ENCODE results near the gene FBXO46.

FBXO46 gene

GRCh38 chr19:45711851-45712698, 18.6 kb downstream of the FBXO46 start:
- Histone ChIP-seq H3K9me2 (replicated peaks; ENCODE audit: low read depth, low read length) (no peaks in the 10 kb centered on the region), H3F3A (ENCODE audit: low read depth) (no peaks in the 10 kb centered on the region), H3K9ac (ENCODE audit: low read depth, low read length, poor library complexity, severe bottlenecking) (no peak overlapping the region), H3K27me3 (ENCODE audit: insufficient read depth, low read length, poor library complexity, severe bottlenecking) (no peaks in the 10 kb centered on the region), H3K4me1 (ENCODE audit: insufficient read depth, low read length, poor library complexity, severe bottlenecking) (peaks cover 18% of the 10 kb centered on the region), H3K79me2 (ENCODE audit: insufficient read depth, low read length) (peaks cover 49% of the 10 kb centered on the region), H3K4me3 (ENCODE audit: low read length, poor library complexity, severe bottlenecking) (no peak overlapping the region), H3K9me3 (ENCODE audit: insufficient read depth, low read depth, low read length) (no peaks in the 10 kb centered on the region), H4K20me1 (ENCODE audit: insufficient read depth, low read length, poor library complexity, severe bottlenecking) (peaks cover 3% of the 10 kb centered on the region), H2AFZ (ENCODE audit: low read length) (no peak overlapping the region), H3K4me2 (ENCODE audit: low read depth, low read length, poor library complexity, severe bottlenecking) (no peak overlapping the region), H3K36me3 (ENCODE audit: insufficient read depth, low read length) (peaks cover 10% of the 10 kb centered on the region; the same call in 1 of the 2 replicates)
- TF ChIP-seq CTCF (conservative IDR thresholded peaks at IDR 0.05; ENCODE audit: low read length): no peak
- TF ChIP-seq EZH2phosphoT487 (IDR thresholded peaks at IDR 0.05; ENCODE audit: borderline replicate concordance): no peak

GRCh38 chr19:45710356-45711130, 20.2 kb downstream of the FBXO46 start:
- no peak overlapping the region for H3K4me2 ChIP-seq (ENCODE audit: low read depth, low read length, poor library complexity, severe bottlenecking)
- no peaks in the 10 kb centered on the region for H3K9me2 ChIP-seq (replicated peaks; ENCODE audit: low read depth, low read length)
- no peaks in the 10 kb centered on the region for H3F3A ChIP-seq (ENCODE audit: low read depth)
- no peak overlapping the region for H2AFZ ChIP-seq (ENCODE audit: low read length)
- peaks cover 35% of the 10 kb centered on the region for H3K79me2 ChIP-seq (ENCODE audit: insufficient read depth, low read length)
- no peak overlapping the region for H3K9ac ChIP-seq (ENCODE audit: low read depth, low read length, poor library complexity, severe bottlenecking)
- no peaks in the 10 kb centered on the region for H3K9me3 ChIP-seq (ENCODE audit: insufficient read depth, low read depth, low read length)
- peaks cover 10% of the 10 kb centered on the region; the same call in 1 of the 2 replicates for H3K36me3 ChIP-seq (ENCODE audit: insufficient read depth, low read length)
- TF ChIP-seq EZH2phosphoT487 (IDR thresholded peaks at IDR 0.05; ENCODE audit: borderline replicate concordance) (no peak), CTCF (conservative IDR thresholded peaks at IDR 0.05; ENCODE audit: low read length) (no peak)
- H3K4me1 ChIP-seq (ENCODE audit: insufficient read depth, low read length, poor library complexity, severe bottlenecking): peaks cover 6% of the 10 kb centered on the region
- peaks cover 3% of the 10 kb centered on the region for H4K20me1 ChIP-seq (ENCODE audit: insufficient read depth, low read length, poor library complexity, severe bottlenecking)
- H3K4me3 ChIP-seq (ENCODE audit: low read length, poor library complexity, severe bottlenecking): no peak overlapping the region
- no peaks in the 10 kb centered on the region for H3K27me3 ChIP-seq (ENCODE audit: insufficient read depth, low read length, poor library complexity, severe bottlenecking)

GRCh38 chr19:45705710-45706415, 24.8 kb downstream of the FBXO46 start:
- H4K20me1 ChIP-seq (ENCODE audit: insufficient read depth, low read length, poor library complexity, severe bottlenecking): no peaks in the 10 kb centered on the region
- H3K36me3 ChIP-seq (ENCODE audit: insufficient read depth, low read length): peaks cover 4% of the 10 kb centered on the region; the same call in 1 of the 2 replicates
- no peak overlapping the region for H3K4me2 ChIP-seq (ENCODE audit: low read depth, low read length, poor library complexity, severe bottlenecking)
- H3K79me2 ChIP-seq (ENCODE audit: insufficient read depth, low read length): no peaks in the 10 kb centered on the region
- H3K4me1 ChIP-seq (ENCODE audit: insufficient read depth, low read length, poor library complexity, severe bottlenecking): no peaks in the 10 kb centered on the region
- no peak overlapping the region for H3K4me3 ChIP-seq (ENCODE audit: low read length, poor library complexity, severe bottlenecking)
- no peak overlapping the region for H3K9ac ChIP-seq (ENCODE audit: low read depth, low read length, poor library complexity, severe bottlenecking)
- no peak overlapping the region for H2AFZ ChIP-seq (ENCODE audit: low read length)
- TF ChIP-seq CTCF (conservative IDR thresholded peaks at IDR 0.05; ENCODE audit: low read length): no peak
- TF ChIP-seq EZH2phosphoT487 (IDR thresholded peaks at IDR 0.05; ENCODE audit: borderline replicate concordance): no peak
- H3K9me2 ChIP-seq (replicated peaks; ENCODE audit: low read depth, low read length): no peaks in the 10 kb centered on the region
- no peaks in the 10 kb centered on the region for H3K9me3 ChIP-seq (ENCODE audit: insufficient read depth, low read depth, low read length)
- H3F3A ChIP-seq (ENCODE audit: low read depth): no peaks in the 10 kb centered on the region
- H3K27me3 ChIP-seq (ENCODE audit: insufficient read depth, low read length, poor library complexity, severe bottlenecking): no peaks in the 10 kb centered on the region

All from Loucy (cell line).